Measurements from ENCODE around the gene TFEB. TPM values are rescaled to one million over a fixed set of nuclear protein-coding genes. Genes with fewer than 3 reads are reported as not detected.

The TFEB gene
- total RNA-seq, 1 donor from 2014 or later, result 3.1 TPM

DNA sequence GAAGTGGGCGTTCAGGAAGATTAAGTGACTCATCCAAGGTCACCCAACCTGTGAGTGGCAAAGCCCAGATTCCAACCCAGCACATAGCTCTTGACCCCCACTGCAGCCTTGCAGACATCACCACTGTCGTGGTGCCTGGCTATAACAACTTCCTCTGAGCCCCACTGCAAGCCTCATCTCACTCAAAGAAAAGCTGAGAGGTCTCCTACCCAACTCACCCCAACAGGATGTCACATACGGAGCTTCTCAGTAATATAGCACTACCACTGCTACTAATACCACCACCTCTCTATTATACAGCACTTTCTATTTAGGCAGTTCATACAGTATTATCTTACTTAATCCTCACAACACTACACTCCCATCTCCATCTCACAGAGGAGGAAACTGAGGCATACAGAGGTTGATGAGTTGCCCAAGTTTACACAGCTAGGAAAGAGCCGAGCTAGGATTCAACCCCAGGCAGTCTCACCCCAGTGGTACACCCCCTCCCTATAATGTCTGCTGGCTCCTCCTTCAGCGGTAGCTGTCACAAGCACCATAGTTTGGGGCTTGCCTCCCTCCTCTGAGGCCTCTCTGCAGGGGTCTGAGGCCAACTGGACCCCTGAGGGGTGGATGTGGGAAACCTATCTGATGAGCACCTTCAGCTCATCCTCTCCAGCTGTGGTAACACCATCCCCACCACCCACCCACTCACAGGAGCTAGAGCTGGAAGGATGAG is 19.5 kb downstream of the TFEB start:
- Mint-ChIP-seq H3K9me3 (ENCODE audit: unreplicated experiment) (peaks cover 6% of the 10 kb centered on the region), H3K27me3 (ENCODE audit: unreplicated experiment) (peaks cover 2% of the 10 kb centered on the region), H3K27ac (ENCODE audit: unreplicated experiment) (no peak overlapping the region), H3K36me3 (ENCODE audit: unreplicated experiment) (no peaks in the 10 kb centered on the region), H3K4me3 (ENCODE audit: unreplicated experiment) (no peak overlapping the region), H3K4me1 (ENCODE audit: low read depth, unreplicated experiment) (no peaks in the 10 kb centered on the region)
- DNase-seq, result no peak
- TF ChIP-seq, protein P1, sequence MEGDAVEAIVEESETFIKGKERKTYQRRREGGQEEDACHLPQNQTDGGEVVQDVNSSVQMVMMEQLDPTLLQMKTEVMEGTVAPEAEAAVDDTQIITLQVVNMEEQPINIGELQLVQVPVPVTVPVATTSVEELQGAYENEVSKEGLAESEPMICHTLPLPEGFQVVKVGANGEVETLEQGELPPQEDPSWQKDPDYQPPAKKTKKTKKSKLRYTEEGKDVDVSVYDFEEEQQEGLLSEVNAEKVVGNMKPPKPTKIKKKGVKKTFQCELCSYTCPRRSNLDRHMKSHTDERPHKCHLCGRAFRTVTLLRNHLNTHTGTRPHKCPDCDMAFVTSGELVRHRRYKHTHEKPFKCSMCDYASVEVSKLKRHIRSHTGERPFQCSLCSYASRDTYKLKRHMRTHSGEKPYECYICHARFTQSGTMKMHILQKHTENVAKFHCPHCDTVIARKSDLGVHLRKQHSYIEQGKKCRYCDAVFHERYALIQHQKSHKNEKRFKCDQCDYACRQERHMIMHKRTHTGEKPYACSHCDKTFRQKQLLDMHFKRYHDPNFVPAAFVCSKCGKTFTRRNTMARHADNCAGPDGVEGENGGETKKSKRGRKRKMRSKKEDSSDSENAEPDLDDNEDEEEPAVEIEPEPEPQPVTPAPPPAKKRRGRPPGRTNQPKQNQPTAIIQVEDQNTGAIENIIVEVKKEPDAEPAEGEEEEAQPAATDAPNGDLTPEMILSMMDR (IDR thresholded peaks at IDR 0.05; ENCODE audit: partially characterized antibody, unreplicated experiment), result no peak

DNA sequence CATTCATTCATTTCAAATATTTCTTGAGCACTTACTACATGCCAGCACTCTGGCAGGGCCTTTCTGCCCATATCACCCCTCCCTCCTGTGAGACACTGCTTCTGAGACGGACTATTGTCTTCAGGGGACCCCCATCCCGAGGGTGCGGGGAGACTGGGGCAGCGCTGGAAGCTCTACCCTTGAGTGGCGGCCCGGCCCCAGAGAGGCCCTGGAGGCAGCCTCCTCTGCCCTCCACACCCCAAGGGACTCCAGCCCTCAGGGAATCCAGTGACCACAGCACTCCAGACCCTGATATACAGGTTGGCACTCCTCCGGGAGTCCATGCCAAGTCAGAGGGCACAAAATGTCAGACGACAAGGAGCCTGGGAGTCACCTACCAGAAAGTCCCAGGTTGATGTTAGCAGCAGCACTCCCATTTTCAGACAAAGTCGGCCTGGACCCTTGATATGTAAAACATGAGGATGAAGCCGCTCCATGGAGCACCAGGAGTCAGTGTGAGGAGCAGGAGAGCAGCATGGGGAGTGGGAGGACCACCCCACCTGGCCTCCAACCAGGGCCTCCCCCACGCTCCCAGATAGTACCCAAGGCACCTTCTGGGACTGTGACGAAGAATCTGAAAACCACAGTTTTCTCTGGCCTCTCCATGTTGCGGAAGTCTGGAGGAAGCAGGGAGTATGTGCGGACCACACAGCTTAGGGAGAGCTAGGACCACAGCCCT is 20.7 kb downstream of the TFEB start:
- peaks cover 6% of the 10 kb centered on the region for H3K9me3 Mint-ChIP-seq (ENCODE audit: unreplicated experiment)
- no peak overlapping the region for H3K4me3 Mint-ChIP-seq (ENCODE audit: unreplicated experiment)
- H3K36me3 Mint-ChIP-seq (ENCODE audit: unreplicated experiment), result no peaks in the 10 kb centered on the region
- TF ChIP-seq, protein P1 (IDR thresholded peaks at IDR 0.05; ENCODE audit: partially characterized antibody, unreplicated experiment), result no peak
- no peak for DNase-seq
- peaks cover 6% of the 10 kb centered on the region for H3K27me3 Mint-ChIP-seq (ENCODE audit: unreplicated experiment)
- H3K27ac Mint-ChIP-seq (ENCODE audit: unreplicated experiment), result no peak overlapping the region
- H3K4me1 Mint-ChIP-seq (ENCODE audit: low read depth, unreplicated experiment), result no peaks in the 10 kb centered on the region

DNA sequence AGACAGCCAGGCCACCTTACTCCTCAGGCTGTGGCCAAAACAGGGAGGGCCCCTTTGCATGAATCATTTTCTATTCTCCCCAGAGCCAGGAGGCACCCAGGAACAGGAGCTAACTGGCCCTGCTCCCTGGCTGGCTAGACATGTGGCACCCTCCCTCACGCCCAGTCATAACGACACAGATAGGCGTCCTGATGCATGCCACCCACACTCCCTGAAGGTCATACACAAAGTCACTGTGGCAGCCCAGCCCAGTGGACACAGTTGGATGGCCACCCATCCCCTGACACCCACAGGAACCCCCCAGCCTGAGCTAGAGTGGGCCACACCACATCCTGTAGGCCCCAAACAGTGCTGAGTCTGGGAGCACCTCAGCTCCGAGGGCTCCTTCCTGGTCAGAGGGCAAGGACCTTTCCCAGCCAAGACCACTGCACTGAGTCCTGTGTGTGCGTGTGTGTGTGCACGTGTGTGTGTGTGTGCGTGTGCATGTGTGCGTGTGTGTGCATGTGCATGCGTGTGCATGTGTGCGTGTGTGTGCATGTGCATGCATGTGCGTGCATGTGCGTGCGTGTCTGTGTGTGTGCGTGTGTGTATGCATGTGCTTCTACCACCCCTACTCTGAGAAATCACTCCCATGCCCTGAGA is 21.6 kb downstream of the TFEB start:
- H3K9me3 Mint-ChIP-seq (ENCODE audit: unreplicated experiment), result peaks cover 6% of the 10 kb centered on the region
- H3K27me3 Mint-ChIP-seq (ENCODE audit: unreplicated experiment), result peaks cover 6% of the 10 kb centered on the region
- no peaks in the 10 kb centered on the region for H3K36me3 Mint-ChIP-seq (ENCODE audit: unreplicated experiment)
- H3K4me3 Mint-ChIP-seq (ENCODE audit: unreplicated experiment), result no peak overlapping the region
- no peaks in the 10 kb centered on the region for H3K4me1 Mint-ChIP-seq (ENCODE audit: low read depth, unreplicated experiment)
- TF ChIP-seq, protein P1 (IDR thresholded peaks at IDR 0.05; ENCODE audit: partially characterized antibody, unreplicated experiment), result no peak
- no peak overlapping the region for H3K27ac Mint-ChIP-seq (ENCODE audit: unreplicated experiment)
- DNase-seq, result no peak

DNA sequence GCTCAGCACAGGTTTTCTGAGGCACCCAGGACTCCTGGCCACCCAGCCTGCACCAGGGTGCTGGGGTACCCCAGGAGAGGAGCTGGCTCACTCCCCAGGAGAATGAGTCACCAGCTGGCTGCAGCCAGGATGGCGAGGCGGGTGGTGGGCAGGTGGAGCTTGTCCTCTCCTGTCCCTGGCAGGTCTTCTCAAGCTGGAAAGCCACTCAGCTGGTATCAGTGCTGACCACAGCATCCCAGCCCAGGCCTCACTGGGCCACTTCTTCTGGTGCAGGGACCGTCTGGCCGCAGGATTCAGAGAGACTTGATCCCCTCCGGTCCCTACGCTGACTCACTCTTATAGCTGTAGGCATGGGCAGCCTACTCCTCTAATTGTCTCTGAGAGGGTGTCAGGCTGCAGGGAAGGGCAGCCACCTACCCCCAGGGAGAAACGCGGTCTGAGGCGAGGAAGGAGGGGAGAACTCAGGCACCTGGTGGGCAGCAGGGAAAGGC is 22.2 kb downstream of the TFEB start:
- Mint-ChIP-seq H3K9me3 (ENCODE audit: unreplicated experiment) (peaks cover 6% of the 10 kb centered on the region), H3K36me3 (ENCODE audit: unreplicated experiment) (no peaks in the 10 kb centered on the region), H3K27me3 (ENCODE audit: unreplicated experiment) (peaks cover 9% of the 10 kb centered on the region), H3K4me1 (ENCODE audit: low read depth, unreplicated experiment) (no peaks in the 10 kb centered on the region), H3K4me3 (ENCODE audit: unreplicated experiment) (no peak overlapping the region), H3K27ac (ENCODE audit: unreplicated experiment) (no peak overlapping the region)
- DNase-seq, result no peak
- TF ChIP-seq, protein P1 (IDR thresholded peaks at IDR 0.05; ENCODE audit: partially characterized antibody, unreplicated experiment), result no peak

Data from glutamatergic neuron (in vitro differentiated cells).